PFSK-1 (cell line): Measurements from ENCODE around the gene TMEM181.

Experiments used
- POLR2AphosphoS5 ChIP-seq: IDR thresholded peaks from 2 replicates; pipeline ENCODE4 v1.6.1; 2012; ENCODE audit warnings: low read depth, mild to moderate bottlenecking, control low read depth, low read length, moderate library complexity
- REST ChIP-seq, 2 experiments: IDR thresholded peaks; 2 replicates each; pipeline versions ENCODE4 v1.6.1 to v1.8.0; 2011 to 2012; ENCODE audit warnings: low read depth in 2 of 2, low read length in 2 of 2, control low read depth in 1 of 2, inconsistent platforms in 1 of 2, mild to moderate bottlenecking in 1 of 2, moderate library complexity in 1 of 2; ENCODE audit not compliant: insufficient read depth in 1 of 2
- TAF1 ChIP-seq: IDR thresholded peaks from 2 replicates; pipeline ENCODE4 v1.6.1; 2012; ENCODE audit warnings: low read length, control low read depth, borderline replicate concordance; ENCODE audit not compliant: insufficient read depth

- TF ChIP-seq POLR2AphosphoS5 (no peak), TAF1 (peak; percentile 4; the same call in 1 of the 2 replicates), REST (IDR thresholded peaks at IDR 0.05; ENCODE audit: insufficient read depth in 1 of 2, low read depth in 2 of 2, low read length in 2 of 2) (no peak)
Observed at GRCh38 chr6:158654960-158655489, 95.1 kb downstream of the TMEM181 start.
